Trophoblast cell (in vitro differentiated cells and primary cell): ENCODE measurements around the gene PET100.

ENCODE experiments used
- DNase-seq, 2 donors: peaks; one replicate each; pipeline ENCODE4 v3.0.0-alpha.2; 2016
- H2AFZ ChIP-seq: 2 replicates; pipeline ENCODE4 v1.6.1; 2013; ENCODE audit warnings: low read length, moderate library complexity, mild to moderate bottlenecking; ENCODE audit not compliant: insufficient read depth, poor library complexity
- H2AK5ac ChIP-seq: 2 replicates; pipeline ENCODE4 v1.6.1; 2013; ENCODE audit warnings: mild to moderate bottlenecking, low read length
- H2BK120ac ChIP-seq: 2 replicates; pipeline ENCODE4 v1.6.1; 2013; ENCODE audit warnings: low read length, mild to moderate bottlenecking, moderate library complexity; ENCODE audit not compliant: insufficient read depth, poor library complexity
- H2BK12ac ChIP-seq: 2 replicates; pipeline ENCODE4 v1.6.1; 2013; ENCODE audit warnings: mild to moderate bottlenecking, low read length, moderate library complexity
- H2BK5ac ChIP-seq: 2 replicates; pipeline ENCODE4 v1.6.1; 2013; ENCODE audit warnings: low read length, low read depth, moderate library complexity, mild to moderate bottlenecking; ENCODE audit not compliant: poor library complexity
- H3K14ac ChIP-seq: 2 replicates; pipeline ENCODE4 v1.6.1; 2013; ENCODE audit warnings: mild to moderate bottlenecking, low read length
- H3K18ac ChIP-seq: 2 replicates; pipeline ENCODE4 v1.6.1; 2013; ENCODE audit warnings: mild to moderate bottlenecking, low read length
- H3K23ac ChIP-seq: 2 replicates; pipeline ENCODE4 v1.6.1; 2013; ENCODE audit warnings: low read length
- H3K27ac ChIP-seq: 2 replicates; pipeline ENCODE4 v1.5.1; 2013; ENCODE audit warnings: low read depth, mild to moderate bottlenecking, inconsistent platforms, low read length, moderate library complexity
- H3K27me3 ChIP-seq: 2 replicates; pipeline ENCODE4 v1.6.1; 2013; ENCODE audit warnings: inconsistent platforms, mild to moderate bottlenecking, low read length, moderate library complexity; ENCODE audit not compliant: insufficient read depth
- H3K36me3 ChIP-seq, 2 experiments: 1 replicate in 1 of 2; 2 replicates in 1 of 2; pipeline ENCODE4 v1.6.1; 2013; ENCODE audit warnings: low read length in 2 of 2, mild to moderate bottlenecking in 2 of 2, moderate library complexity in 1 of 2; ENCODE audit not compliant: insufficient read depth in 2 of 2, control insufficient read depth in 1 of 2
- H3K4ac ChIP-seq: 2 replicates; pipeline ENCODE4 v1.6.1; 2013; ENCODE audit warnings: low read depth, mild to moderate bottlenecking, low read length, moderate library complexity
- H3K4me1 ChIP-seq, 2 experiments: 1 replicate in 1 of 2; 2 replicates in 1 of 2; pipeline ENCODE4 v1.6.1; 2013; ENCODE audit warnings: low read length in 2 of 2, mild to moderate bottlenecking in 2 of 2, moderate library complexity in 1 of 2; ENCODE audit not compliant: insufficient read depth in 2 of 2, control insufficient read depth in 1 of 2
- H3K4me2 ChIP-seq: 2 replicates; pipeline ENCODE4 v1.6.1; 2013; ENCODE audit warnings: inconsistent platforms, mild to moderate bottlenecking, low read length, moderate library complexity
- H3K4me3 ChIP-seq: 2 replicates; pipeline ENCODE4 v1.5.1; 2013; ENCODE audit warnings: mild to moderate bottlenecking, low read depth, low read length, inconsistent platforms
- H3K79me1 ChIP-seq: one replicate; pipeline ENCODE4 v1.6.1; 2013; ENCODE audit warnings: low read length
- H3K79me2 ChIP-seq: 2 replicates; pipeline ENCODE4 v1.6.1; 2013; ENCODE audit warnings: low read length, mild to moderate bottlenecking; ENCODE audit not compliant: control insufficient read depth, insufficient read depth, poor library complexity
- H3K9ac ChIP-seq: 2 replicates; pipeline ENCODE4 v1.6.1; 2013; ENCODE audit warnings: mild to moderate bottlenecking, low read length
- H3K9me3 ChIP-seq: 2 replicates; pipeline ENCODE4 v1.6.1; 2013; ENCODE audit warnings: low read depth, mild to moderate bottlenecking, control low read depth, inconsistent platforms, low read length; ENCODE audit not compliant: insufficient read depth
- H4K12ac ChIP-seq: 2 replicates; pipeline ENCODE4 v1.6.1; 2013; ENCODE audit warnings: low read depth, mild to moderate bottlenecking, low read length, moderate library complexity
- H4K8ac ChIP-seq: 2 replicates; pipeline ENCODE4 v1.6.1; 2013; ENCODE audit warnings: low read depth, mild to moderate bottlenecking, low read length, moderate library complexity
- H4K91ac ChIP-seq: one replicate; pipeline ENCODE4 v1.6.1; 2013; ENCODE audit warnings: low read depth, mild to moderate bottlenecking, low read length, moderate library complexity
- WGBS: extraction: QIAGEN DNeasy Blood & Tissue Kit; methylation state at CpG from one replicate; pipeline ENCODE4 v1.1.7; 2013; ENCODE audit warnings: missing lambda C conversion rate; ENCODE audit not compliant: insufficient read length, insufficient coverage; ENCODE audit errors: extremely low coverage; 5-methylcytosine and 5-hydroxymethylcytosine counted together

The PET100 gene

DNA sequence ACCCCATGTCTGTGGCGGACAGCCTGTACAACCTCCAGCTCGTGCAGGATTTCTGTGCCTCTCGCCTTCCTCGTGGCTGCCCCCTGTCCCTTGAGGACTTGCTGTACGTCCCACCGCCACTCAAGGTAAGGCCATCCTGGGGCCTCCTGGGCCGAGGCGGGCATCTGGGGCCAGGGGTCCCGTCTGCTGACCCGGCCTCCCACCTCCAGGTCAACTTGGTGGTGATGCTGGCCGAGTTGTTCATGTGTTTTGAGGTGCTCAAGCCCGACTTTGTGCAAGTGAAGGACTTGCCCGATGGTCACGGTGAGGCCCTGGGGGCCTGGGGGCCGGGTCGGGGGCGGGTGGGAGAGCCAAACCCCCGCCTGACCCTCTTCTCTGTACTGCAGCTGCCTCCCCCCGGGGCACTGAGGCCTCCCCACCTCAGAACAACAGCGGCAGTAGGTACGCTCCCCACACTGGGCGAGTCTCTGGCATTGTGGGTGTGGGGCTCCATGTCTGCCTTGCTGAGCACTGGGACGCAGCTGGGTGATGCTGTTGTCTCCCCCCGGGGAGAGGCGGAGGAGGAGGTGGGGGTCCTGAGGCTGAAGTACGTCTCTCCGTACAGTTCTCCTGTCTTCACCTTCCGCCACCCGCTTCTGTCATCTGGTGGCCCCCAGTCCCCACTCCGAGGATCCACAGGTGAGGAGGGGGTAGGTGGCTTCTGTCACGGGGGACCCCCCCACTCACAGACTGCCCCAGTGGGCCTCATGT, 18.9 kb upstream of the PET100 start:
- no peak overlapping the region for H3K4me3 ChIP-seq
- DNase-seq = no peak
- no peak overlapping the region for H3K18ac ChIP-seq
- no peak overlapping the region for H3K4ac ChIP-seq
- H2BK120ac ChIP-seq = no peak overlapping the region
- no peak overlapping the region for H3K27ac ChIP-seq
- no peak overlapping the region for H2AK5ac ChIP-seq
- H3K4me2 ChIP-seq = no peak overlapping the region
- H4K8ac ChIP-seq = no peak overlapping the region
- H3K9ac ChIP-seq = no peak overlapping the region
- H3K36me3 ChIP-seq = peaks cover 47% of the 10 kb centered on the region in 2 experiments
- no peaks in the 10 kb centered on the region for H3K4me1 ChIP-seq
- H3K27me3 ChIP-seq = no peaks in the 10 kb centered on the region
- no peak overlapping the region for H3K14ac ChIP-seq
- WGBS = no CpG with 5 or more reads among the region's 31 CpGs
- H3K79me1 ChIP-seq = no peaks in the 10 kb centered on the region
- no peak overlapping the region for H4K12ac ChIP-seq
- H2AFZ ChIP-seq = no peak overlapping the region
- no peak overlapping the region for H4K91ac ChIP-seq
- H2BK5ac ChIP-seq = no peak overlapping the region
- H3K79me2 ChIP-seq = no peaks in the 10 kb centered on the region
- peaks cover 1% of the 10 kb centered on the region for H3K9me3 ChIP-seq
- no peak overlapping the region for H2BK12ac ChIP-seq
- H3K23ac ChIP-seq = no peak overlapping the region

DNA sequence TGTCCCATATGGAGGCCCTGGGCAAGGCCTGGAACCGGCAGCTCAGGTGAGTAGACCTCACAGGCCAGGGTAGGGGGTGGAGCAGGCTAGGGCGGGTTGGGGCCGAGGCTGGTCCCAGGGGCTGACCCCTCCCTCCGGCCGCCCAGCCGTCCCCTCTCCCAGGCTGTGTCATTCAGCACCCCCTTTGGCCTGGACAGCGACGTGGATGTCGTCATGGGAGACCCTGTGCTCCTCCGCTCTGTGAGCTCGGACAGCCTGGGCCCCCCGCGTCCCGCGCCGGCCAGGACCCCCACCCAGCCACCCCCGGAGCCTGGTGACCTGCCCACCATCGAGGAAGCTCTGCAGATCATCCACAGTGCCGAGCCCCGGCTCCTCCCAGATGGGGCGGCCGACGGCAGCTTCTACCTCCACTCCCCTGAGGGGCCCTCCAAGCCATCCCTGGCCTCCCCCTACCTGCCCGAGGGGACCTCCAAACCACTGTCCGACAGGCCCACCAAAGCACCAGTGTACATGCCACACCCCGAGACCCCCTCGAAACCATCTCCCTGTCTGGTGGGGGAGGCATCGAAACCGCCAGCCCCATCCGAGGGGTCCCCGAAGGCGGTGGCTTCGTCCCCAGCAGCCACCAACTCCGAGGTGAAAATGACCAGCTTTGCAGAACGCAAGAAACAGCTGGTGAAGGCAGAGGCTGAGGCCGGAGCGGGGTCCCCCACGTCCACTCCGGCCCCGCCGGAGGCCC, 17.9 kb upstream of the PET100 start:
- Histone ChIP-seq H3K4me1 (no peaks in the 10 kb centered on the region), H3K4me3 (no peak overlapping the region), H2BK12ac (no peak overlapping the region), H3K14ac (no peak overlapping the region), H3K23ac (no peak overlapping the region), H3K79me2 (no peaks in the 10 kb centered on the region), H4K91ac (no peak overlapping the region), H3K4me2 (no peak overlapping the region), H3K27me3 (no peaks in the 10 kb centered on the region), H3K79me1 (no peaks in the 10 kb centered on the region), H2AFZ (no peak overlapping the region), H4K12ac (no peak overlapping the region), H3K18ac (no peak overlapping the region), H4K8ac (no peak overlapping the region), H3K36me3 (peaks cover 50 to 52% of the 10 kb centered on the region in 2 experiments), H3K4ac (no peak overlapping the region), H3K9ac (no peak overlapping the region), H2AK5ac (no peak overlapping the region), H2BK120ac (no peak overlapping the region), H2BK5ac (no peak overlapping the region), H3K27ac (no peak overlapping the region), H3K9me3 (peaks cover 5% of the 10 kb centered on the region)
- no peak for DNase-seq
- no CpG with 5 or more reads among the region's 41 CpGs for WGBS

DNA sequence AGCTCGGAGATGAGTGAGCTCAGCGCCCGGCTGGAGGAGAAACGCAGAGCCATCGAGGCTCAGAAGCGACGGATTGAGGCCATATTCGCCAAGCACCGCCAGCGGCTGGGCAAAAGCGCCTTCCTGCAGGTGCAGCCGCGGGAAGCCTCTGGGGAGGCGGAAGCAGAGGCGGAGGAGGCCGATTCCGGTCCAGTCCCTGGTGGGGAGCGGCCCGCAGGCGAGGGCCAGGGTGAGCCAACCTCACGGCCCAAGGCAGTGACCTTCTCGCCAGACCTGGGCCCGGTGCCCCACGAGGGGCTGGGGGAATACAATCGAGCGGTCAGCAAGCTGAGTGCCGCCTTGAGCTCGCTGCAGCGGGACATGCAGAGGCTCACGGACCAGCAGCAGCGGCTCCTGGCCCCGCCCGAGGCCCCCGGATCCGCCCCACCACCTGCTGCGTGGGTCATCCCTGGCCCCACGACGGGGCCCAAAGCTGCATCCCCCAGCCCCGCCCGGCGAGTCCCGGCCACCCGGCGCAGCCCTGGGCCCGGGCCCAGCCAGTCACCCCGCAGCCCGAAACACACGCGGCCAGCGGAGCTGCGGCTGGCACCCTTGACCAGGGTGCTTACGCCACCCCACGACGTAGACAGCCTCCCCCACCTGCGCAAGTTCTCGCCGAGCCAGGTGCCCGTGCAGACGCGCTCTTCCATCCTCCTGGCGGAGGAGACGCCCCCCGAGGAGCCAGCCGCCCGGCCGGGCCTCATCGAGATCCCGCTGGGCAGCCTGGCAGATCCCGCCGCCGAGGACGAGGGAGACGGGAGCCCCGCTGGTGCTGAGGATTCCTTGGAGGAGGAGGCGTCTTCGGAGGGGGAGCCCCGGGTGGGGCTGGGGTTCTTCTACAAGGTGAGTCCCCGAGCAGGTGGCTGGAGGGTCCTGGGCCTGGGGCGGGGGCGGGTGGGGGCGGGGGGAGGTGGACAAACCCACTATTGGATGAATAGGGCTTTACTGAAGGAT, 17.0 kb upstream of the PET100 start:
- Histone ChIP-seq H2AFZ (no peak overlapping the region), H2AK5ac (no peak overlapping the region), H3K36me3 (peaks cover 53 to 56% of the 10 kb centered on the region in 2 experiments), H3K79me2 (no peaks in the 10 kb centered on the region), H3K4me1 (no peaks in the 10 kb centered on the region), H3K4me3 (no peak overlapping the region), H3K27me3 (no peaks in the 10 kb centered on the region), H3K9ac (no peak overlapping the region), H3K9me3 (peaks cover 7% of the 10 kb centered on the region), H3K14ac (no peak overlapping the region), H2BK12ac (no peak overlapping the region), H4K12ac (no peak overlapping the region), H3K79me1 (no peaks in the 10 kb centered on the region), H3K4me2 (no peak overlapping the region), H3K18ac (no peak overlapping the region), H3K27ac (no peak overlapping the region), H3K23ac (no peak overlapping the region), H4K91ac (no peak overlapping the region), H2BK120ac (no peak overlapping the region), H3K4ac (no peak overlapping the region), H4K8ac (no peak overlapping the region), H2BK5ac (no peak overlapping the region)
- DNase-seq = no peak
- WGBS = no CpG with 5 or more reads among the region's 81 CpGs
